ENCODE measurements around the gene NT5C3B.

- TF ChIP-seq, protein P1, sequence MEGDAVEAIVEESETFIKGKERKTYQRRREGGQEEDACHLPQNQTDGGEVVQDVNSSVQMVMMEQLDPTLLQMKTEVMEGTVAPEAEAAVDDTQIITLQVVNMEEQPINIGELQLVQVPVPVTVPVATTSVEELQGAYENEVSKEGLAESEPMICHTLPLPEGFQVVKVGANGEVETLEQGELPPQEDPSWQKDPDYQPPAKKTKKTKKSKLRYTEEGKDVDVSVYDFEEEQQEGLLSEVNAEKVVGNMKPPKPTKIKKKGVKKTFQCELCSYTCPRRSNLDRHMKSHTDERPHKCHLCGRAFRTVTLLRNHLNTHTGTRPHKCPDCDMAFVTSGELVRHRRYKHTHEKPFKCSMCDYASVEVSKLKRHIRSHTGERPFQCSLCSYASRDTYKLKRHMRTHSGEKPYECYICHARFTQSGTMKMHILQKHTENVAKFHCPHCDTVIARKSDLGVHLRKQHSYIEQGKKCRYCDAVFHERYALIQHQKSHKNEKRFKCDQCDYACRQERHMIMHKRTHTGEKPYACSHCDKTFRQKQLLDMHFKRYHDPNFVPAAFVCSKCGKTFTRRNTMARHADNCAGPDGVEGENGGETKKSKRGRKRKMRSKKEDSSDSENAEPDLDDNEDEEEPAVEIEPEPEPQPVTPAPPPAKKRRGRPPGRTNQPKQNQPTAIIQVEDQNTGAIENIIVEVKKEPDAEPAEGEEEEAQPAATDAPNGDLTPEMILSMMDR (IDR thresholded peaks at IDR 0.05), result no peak
- no peak for TF ChIP-seq POLR2A (IDR thresholded peaks at IDR 0.05; ENCODE audit: low read depth)
- no peak for TF ChIP-seq EP300 (IDR thresholded peaks at IDR 0.05)
These were observed 641 bp upstream of the NT5C3B start for GRCh38 chr17:41836550-41837196.

Data from esophagus muscularis mucosa (tissue), 4 donors.